T47D (cell line): ENCODE data around the gene NMRAL1.

Source experiments
- DNase-seq, 2 experiments: peaks; one replicate each; pipeline versions ENCODE4 v3.0.0 to v3.0.0-alpha.2; 2011 to 2012; ENCODE audit warnings: low read depth in 1 of 2, low spot score in 1 of 2
- JUND ChIP-seq: IDR thresholded peaks from 2 replicates; pipeline ENCODE4 v1.6.1; 2012; ENCODE audit warnings: low read depth
- in situ Hi-C: cut with HindIII; loops from 2 replicates; pipeline ENCODE4 v1.10.0; 2016; ENCODE audit warnings: low sequenced_read_pairs, low pct_unique_long_range_greater_than_20kb

Gene NMRAL1

GRCh38 chr16:4474192-4474961, at the start of gene NMRAL1:
Gene NMRAL1, minus strand, starts transcription at chr16:4474625. Its CDS starts 493 bp downstream, at chr16:4474132.
- no peak for TF ChIP-seq JUND
- peak; percentile 83 to 99 for DNase-seq
- in situ Hi-C loops = no loop called here

DNA sequence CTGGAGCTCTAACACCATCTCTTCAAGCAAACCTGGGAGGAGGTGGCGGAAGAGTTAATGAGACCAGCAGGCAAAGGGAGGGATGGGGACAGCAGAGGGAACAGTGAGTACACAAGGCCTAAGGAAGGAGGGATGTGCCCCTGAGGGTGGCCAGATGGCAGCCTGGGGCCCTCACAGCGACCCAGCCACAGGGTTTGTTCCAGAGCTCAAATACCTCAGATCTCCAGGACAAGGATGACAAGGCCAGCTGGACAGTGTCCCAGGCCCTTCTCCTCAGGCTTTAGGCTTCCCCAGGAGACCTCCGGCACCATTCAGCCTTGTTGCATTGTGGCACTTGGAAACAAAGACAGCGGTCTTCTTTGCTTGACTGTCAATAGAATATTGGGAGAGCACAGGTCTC, 49.3 kb upstream of the NMRAL1 start:
- no peak for TF ChIP-seq JUND
- in situ Hi-C loops = no loop called here
- DNase-seq = no peak

- DNase-seq = no peak
- TF ChIP-seq JUND = no peak
- in situ Hi-C loops = no loop called here
Observed at GRCh38 chr16:4522051-4522581, 47.7 kb upstream of the NMRAL1 start.

DNA sequence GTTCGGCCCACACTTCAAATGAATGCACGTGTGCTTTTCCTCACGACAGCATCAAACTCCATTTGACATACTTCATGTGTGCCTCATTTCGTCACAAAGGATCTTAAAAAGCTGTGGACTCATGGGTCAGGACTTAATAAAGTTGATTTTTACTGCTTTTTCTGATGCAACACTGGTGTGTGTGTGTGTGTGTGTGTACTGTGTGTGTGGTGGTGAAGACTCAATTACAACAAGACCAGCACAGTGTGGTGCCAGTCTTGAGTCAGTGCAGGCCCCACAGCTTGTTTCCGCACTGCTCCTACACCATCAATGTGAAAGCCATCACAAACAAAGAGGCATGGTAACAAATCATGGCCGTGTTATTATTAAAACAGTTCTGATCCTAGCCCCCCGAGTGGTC, 46.5 kb upstream of the NMRAL1 start:
- TF ChIP-seq JUND = no peak
- no peak for DNase-seq
- in situ Hi-C loops = no loop called here

DNA sequence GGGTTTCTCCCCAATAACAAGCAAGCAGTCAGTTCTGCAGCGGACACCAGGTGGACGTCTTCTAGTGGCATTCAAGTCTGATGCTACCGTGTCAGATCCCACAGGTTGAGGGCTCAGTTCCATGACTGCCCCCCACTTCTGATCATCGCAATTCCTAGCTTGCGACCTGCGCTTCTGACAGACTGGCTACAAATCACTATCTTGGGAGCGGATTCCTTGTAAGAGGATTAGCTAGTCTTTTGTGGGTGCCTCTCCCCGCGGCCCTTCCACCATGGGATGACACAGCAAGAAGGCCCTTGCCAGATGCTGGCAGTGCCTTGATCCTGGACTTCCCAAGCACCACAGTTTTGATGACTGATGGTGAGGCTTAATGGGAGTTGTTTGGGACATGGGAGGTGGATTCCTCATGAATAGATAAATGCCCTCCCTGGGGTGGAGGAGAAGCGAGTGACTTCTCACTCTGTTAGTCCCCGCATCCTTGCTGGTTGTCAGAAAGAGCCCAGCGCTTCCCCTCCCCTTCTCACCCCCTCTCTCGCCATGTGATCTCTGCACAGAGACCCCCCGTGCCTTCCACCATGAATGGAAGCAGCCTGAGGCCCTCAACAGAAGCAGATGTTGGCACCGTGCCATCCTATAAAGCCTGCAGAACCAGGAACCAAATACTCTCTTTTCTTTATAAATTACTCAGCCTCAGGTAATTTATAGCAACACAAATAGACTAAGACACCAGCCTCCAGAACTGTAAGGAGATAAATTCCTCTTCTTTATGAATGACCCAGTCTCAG, 45.0 kb upstream of the NMRAL1 start:
- in situ Hi-C loops = no loop called here
- DNase-seq = no peak

GRCh38 chr16:4517812-4518680, 43.6 kb upstream of the NMRAL1 start:
- DNase-seq = peak in 1 of 2 experiments; percentile 51
- in situ Hi-C loops = no loop called here
- no peak for TF ChIP-seq JUND

More for the DNA sequence above, 45.0 kb upstream of the NMRAL1 start:
- no peak for TF ChIP-seq JUND

DNA sequence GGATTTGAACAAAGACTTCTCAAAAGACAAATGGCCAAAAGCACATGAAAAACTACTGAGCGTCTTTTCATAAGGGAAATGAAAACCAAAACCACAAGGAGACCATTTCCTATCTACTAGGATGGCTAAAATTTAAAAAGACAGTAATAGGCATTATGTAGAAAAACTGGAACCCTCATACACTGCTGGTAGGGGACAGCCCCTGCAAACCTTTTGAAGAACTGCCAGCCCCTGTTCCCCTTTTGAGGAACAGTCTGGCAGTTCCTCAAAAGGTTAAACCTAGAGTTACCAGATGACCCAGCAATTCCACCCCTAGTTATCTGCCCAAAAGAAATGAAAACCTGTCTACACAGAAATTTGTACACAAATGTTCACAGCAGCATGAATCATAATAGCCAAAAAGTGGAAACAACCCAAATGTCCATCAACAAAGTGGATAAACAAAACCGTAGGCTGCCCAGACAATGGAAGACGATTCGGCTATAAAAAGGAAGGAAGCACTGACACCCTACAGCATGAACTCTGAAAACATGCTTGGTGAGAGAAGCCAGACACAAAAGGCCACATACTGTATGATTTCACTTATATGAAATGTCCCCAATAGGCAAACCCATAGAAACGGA, 41.3 kb upstream of the NMRAL1 start:
- in situ Hi-C loops = no loop called here
- no peak for DNase-seq
- TF ChIP-seq JUND = no peak

DNA sequence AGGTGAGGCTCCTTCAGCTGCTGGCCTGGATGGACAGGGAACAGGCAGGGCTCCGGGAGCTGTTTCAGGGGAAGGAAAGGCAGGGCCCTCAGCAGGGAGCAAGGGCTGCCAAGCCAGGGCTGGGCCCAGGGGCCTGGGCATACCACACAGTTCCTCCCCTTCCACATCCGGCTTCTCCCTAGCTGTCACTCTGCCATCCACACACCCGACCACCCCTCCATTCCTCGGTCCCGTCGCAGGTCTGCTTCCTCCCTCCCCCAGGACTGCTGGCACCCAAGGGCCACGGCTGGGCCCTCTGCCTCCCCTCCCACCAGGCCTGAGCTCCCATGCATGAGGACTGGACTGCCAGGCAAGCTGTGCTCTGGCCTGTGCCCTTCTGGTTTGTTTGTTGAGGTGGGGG, 40.2 kb upstream of the NMRAL1 start:
- DNase-seq = no peak
- in situ Hi-C loops = no loop called here
- TF ChIP-seq JUND = no peak

DNA sequence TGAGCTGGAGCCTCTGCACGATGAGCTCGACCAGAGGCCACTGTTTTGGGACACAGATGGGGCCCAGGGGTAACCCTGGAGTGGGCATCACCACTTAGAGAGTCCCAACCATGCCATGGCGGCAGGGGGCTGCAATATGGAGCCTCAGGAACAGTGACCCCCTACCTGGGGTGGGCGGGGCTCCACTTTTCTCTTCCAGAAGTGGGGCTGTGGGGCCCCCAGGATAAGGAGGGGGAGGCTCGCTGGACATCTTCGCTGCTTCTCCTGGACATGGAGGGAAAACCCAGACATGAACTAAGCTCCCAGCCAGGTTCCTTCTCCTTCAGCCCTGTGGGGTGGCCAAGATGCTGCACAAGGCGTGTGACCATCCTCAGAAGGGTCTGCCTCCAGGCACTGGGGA, 39.5 kb upstream of the NMRAL1 start:
- in situ Hi-C loops = no loop called here
- no peak for DNase-seq

DNA sequence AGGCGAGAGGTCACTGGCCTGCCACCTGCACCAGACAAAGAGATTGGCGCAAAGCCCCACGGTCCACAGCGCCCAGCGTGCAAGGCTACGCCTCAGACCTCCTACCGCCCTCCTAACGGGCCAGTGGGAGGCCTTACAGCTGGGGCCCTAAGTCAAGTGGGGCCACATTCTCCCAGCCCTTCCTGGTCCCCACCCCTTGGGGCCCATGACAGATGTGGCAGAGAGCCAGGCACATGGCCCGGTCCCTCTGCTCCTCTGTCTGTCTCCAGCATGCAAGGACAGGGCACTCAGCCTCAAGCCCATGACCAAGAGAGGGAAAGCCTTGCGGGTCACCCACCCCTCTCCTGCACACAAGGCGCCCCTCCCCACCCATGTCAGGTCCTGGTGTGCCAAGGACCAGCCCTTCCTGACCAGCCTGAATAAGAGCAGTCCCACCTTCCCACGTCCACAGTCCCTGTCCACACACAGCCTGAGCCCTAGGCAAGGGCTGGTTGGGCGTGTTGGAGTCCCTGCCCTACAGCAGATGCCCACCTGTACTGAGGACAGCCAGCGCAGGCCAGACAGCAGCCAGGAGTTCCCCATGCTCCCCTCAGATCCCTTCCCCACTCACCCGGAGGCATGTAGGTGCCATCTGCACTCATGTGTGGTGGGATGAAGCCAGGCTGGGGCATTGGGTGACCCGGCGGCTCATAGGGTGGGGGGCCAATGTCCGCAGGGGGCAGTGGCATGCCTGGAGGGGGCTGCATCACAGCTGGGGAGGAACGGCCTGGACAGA, 38.8 kb upstream of the NMRAL1 start:
- TF ChIP-seq JUND = no peak
- no peak for DNase-seq
- in situ Hi-C loops = no loop called here

More for the DNA sequence above, 39.5 kb upstream of the NMRAL1 start:
- no peak for TF ChIP-seq JUND

DNA sequence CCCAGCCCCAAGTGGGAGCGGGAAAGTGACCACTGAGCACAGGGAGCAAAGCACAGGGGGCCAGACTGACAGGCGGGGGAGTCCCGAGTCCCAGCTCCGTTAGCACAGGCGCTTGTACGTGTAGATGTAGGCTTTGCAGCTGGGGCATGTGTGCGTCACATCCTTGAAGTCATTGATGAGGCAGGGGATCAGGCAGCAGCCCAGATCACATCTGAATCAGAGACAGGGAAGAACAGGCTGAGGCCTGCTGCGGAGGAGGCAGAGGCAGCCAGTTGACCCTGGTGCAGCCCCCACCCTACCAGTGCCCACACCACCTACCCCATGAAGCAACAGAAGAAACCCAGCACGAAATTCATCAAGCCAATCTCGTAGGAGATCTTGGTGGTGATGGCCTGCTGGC, 38.0 kb upstream of the NMRAL1 start:
- DNase-seq = no peak
- in situ Hi-C loops = no loop called here
- TF ChIP-seq JUND = no peak
